Measurements from ENCODE around the gene CXXC5.

DNA sequence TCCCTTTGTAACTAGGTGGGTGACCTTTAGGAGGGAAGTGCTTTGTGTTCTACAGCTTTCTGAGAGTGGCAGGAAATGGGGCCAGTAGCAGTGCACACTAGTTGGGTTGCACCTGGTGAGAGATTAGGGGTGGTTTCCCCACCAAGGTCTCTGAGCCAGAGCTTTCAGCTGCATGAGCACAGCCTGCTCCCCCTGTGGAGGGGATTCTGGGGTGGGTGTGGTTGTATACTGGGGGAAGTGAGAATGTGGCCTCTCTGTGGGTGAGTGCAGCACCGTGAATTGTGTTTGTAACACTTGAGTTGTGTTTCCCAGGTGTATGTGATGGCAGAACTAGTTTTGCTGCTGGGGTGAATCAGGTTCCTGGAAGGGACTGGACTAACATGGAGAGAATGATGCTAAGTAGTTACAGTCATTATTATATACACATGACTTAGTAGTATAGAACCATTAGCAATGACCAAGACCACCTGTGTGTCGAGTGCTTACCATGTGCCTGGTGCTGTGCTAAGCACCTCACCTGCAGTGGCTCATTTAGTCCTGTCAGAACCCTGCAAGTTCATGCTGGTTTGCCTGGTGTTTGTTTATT is 11.8 kb upstream of the CXXC5 start:
- TF ChIP-seq, protein P1, sequence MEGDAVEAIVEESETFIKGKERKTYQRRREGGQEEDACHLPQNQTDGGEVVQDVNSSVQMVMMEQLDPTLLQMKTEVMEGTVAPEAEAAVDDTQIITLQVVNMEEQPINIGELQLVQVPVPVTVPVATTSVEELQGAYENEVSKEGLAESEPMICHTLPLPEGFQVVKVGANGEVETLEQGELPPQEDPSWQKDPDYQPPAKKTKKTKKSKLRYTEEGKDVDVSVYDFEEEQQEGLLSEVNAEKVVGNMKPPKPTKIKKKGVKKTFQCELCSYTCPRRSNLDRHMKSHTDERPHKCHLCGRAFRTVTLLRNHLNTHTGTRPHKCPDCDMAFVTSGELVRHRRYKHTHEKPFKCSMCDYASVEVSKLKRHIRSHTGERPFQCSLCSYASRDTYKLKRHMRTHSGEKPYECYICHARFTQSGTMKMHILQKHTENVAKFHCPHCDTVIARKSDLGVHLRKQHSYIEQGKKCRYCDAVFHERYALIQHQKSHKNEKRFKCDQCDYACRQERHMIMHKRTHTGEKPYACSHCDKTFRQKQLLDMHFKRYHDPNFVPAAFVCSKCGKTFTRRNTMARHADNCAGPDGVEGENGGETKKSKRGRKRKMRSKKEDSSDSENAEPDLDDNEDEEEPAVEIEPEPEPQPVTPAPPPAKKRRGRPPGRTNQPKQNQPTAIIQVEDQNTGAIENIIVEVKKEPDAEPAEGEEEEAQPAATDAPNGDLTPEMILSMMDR (IDR thresholded peaks at IDR 0.05): no peak
- TF ChIP-seq POLR2AphosphoS5 (IDR thresholded peaks at IDR 0.05) (no peak), POLR2A (IDR thresholded peaks at IDR 0.05) (no peak)
